Erythroblast (primary cell): ENCODE data around the gene C17orf67.

Source experiments
- GATA1 ChIP-seq: IDR thresholded peaks from 2 replicates; pipeline ENCODE4 v1.6.1; 2011; ENCODE audit warnings: low read depth, mild to moderate bottlenecking, control low read depth, low read length, moderate library complexity
- POLR2A ChIP-seq: IDR thresholded peaks from 2 replicates; pipeline ENCODE4 v1.6.1; 2011; ENCODE audit warnings: mild to moderate bottlenecking, low read length

GRCh38 chr17:56779322-56779721 lies 54.4 kb downstream of the C17orf67 start:
- no peak for TF ChIP-seq GATA1
- no peak for TF ChIP-seq POLR2A
